GM21367 (cell line): ENCODE data around the gene SLC35E1.
"Not testable (repeated sequence)": the region's sequence is repeated elsewhere in the genome, so short reads cannot be mapped to it uniquely, and the experiment has no call there.

Source experiments
- ATAC-seq: cut with Tn5 transposase; IDR thresholded peaks from one replicate; pipeline ENCODE4 v1.9.1; 2021; ENCODE audit not compliant: unreplicated experiment

Gene SLC35E1

DNA sequence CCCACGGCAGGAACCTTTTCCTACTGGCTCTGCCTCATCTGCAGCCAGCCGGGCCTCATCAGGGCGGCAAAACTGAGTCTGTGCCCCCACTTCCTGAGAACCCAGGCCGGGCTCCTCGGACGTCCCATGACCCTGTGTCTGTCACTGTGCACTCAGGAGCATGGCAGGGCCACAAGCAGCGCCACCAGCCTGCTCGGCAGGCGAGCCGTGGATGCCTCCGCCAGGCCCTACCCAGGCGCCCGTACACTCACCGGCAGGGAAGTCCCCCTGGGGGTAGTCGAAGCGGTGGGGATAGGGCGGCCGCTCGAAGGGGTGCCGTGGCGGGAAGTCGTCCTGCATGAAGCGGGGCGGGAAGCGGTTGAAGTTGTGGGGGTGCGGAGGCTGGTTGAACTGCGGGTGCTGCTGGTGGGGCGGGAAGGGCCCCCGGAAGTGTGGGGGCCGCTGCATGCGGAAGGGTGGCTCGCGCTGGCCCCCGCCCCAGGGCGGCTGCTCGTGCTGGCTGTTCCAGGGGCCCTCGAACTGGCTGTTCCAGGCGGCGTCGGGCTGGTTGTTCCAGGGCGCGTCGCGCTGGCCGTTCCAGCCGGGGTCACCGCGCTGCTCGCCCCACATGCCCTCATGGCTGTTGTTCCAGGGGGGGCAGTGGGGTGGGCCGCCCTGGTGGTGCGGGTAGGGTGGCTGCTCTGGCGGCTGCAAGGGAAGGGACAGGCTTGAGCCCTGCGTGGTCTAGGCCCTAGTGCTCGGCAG lies 47.1 kb downstream of the SLC35E1 start:
- ATAC-seq = no peak

GRCh38 chr19:16522559-16523377 lies 49.4 kb downstream of the SLC35E1 start:
- ATAC-seq = no peak

DNA sequence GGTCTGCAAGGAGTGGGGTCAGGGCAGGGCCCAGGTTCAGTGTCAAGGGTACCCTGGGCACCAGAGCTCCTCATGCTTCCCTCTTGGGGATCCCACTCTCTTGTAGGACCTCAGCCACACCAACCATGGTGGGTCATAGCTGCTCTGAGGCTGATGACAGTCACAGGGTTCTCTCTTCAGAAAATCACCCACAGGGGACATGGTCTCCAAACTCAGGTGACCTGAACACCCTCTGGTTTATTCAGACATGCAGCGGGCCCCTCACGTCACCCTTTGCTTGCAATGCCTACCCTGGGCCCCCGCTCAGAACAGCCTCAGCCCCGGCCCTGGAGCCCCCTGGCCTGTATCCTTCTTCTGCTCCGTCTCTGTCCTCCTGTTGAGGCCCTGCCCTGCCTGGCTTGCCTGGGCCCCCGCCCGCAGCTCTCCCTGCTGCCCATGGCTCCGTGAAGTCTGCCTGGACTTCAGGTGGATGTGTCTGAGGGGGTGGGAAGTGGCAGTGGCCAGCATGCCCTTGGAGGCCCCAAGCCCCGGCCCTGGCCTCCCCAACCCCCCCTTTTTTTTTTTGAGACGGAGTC lies 50.4 kb downstream of the SLC35E1 start:
- no peak for ATAC-seq

GRCh38 chr19:16520986-16521624 lies 51.1 kb downstream of the SLC35E1 start:
- ATAC-seq = no peak

DNA sequence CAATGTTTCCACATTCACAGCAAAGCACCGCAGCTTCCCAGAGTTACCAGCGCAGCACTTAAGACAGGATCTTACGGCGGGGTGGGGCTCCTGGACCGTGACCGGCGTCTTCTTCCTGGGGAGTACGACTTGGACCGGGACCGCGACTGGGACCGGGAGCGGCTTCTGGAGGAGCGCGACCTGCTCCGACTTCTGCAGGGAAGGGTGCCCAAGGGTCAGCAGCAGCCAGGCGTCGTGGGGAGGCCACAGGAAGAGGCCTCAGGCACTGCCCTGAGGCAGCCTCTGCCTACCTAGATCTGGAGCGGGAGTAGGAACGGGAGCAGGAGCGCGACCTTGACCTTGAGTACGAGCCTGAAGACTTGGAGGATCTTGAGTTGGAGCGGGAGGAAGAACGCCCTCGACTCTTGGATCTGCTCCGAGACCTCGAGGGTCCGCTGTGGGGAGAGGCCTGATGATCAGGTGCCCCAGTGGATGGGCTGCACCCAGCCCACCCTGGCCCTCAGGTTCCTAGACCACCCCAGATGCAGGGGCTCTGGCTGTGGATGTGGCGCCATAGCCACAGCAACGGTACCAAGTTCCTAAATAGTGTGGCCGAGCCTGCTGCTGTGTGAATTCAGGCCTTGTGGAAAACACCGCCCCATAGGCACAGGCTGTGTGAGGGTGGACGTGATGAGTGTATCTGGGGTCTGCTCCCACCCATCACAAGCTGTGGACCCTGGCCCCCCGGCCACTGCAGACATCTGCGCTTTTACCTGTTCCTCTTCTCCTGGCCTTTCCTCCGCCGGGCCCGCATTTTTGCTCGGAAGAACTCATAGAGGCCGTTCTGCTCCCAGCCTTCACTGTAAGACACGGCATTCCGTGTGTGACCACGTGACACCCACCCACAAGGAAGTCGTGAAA lies 51.9 kb downstream of the SLC35E1 start:
- ATAC-seq = no peak

DNA sequence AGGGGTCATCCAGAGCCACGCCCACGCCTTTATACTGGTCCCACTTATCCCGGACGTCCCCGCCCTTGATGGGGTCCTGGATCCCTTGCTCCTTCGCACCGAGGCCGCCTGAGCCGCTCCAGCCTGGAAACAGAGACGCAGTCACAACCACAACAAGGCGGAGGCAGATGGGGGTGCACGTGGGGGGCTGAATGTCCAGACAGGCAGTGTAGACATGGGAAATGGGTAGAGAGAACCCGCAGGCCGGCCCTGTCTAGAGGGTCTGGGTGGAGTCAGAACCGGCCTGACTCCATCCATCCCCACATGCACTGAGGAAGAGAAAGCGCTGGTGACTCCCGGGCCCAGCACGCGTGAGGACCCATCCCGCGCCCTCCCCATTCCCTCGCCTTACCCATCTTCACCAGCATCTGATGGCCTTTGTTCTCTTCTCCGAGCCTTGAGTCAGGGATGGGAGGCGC lies 53.0 kb downstream of the SLC35E1 start:
- no peak for ATAC-seq

DNA sequence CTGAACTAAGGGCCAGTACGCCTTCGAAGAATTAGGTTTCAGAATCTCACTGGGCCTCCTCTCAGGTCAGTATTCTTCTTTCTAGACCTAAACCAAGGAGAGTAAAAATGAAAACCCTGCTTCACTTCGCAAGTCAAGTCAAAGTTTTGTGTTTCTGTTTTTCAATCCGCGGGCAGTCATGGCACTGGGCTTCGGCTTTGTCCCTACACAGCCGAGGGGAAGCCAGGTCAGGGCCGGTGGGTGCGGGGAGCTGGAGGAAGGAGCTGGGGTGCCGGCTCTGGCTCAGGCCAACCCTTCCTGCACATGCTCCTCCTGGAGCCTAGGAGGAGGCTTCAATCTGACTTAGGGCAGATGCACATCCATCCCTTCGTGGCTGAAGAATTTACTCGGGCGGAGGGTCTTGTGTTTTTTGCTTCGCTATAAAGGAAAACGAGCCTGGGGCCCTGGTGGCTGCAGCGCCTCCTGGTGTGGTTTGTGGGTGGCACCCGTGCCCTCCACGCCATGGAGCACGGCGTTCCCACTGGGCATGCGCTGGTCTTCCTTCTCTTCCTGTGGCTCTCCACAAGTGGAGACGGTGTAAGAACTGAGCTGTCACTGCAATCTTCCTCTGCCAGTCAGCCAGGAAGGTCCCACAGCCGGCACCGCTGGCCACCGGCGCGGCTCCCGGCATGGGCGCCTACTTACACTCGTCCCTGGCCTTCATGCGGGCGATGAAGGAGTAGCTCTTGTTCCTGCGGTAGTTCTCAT lies 53.6 kb downstream of the SLC35E1 start:
- no peak for ATAC-seq

DNA sequence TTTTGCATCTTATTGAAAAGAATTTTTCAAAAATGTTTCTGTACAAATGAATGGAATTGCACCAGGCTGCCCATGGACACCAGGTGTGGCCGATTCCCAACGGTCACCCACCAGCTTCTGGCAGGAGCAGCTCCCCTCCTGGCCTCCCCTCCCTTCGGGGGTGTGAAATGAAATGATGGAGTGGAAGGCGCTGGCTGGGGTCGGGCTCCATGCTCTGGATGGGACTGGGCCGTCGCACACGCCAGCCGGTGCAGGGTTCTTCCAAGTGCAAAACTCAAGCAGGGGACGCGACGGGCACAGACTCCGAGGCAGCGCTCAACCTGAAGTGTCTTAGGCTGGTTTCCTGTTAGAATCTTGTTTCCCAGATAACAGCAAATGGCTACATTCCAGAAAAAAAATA lies 54.2 kb downstream of the SLC35E1 start:
- ATAC-seq = no peak

GRCh38 chr19:16516923-16517610 lies 55.1 kb downstream of the SLC35E1 start:
- no peak for ATAC-seq

DNA sequence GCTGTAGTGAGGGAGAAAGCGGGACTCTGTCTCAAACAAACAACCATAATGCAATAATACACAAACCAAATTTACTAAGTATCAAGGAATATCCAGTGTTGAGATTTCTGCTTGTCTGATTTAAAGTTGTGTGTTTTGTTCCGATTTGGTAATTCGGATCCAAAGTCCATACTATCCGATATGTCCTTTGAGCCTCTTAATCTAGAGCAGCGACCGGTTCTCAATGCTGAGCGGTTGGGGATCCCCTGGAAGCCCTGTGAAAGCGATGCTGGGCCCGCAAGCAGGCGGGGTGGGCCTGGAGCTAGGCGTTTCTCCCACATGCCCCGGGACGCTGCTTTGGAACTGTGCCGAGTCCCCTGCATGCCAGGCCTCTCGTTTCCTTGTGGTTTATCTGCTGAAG lies 55.8 kb downstream of the SLC35E1 start:
- ATAC-seq = no peak

- no peak for ATAC-seq
Measured at GRCh38 chr19:16514383-16515019, 57.7 kb downstream of the SLC35E1 start.

- ATAC-seq = not testable (repeated sequence)
Measured at GRCh38 chr19:16512611-16513010, 59.6 kb downstream of the SLC35E1 start.

- ATAC-seq = no peak
Measured at GRCh38 chr19:16509141-16510061, 62.8 kb downstream of the SLC35E1 start.

- ATAC-seq = no peak
Measured at GRCh38 chr19:16508546-16508945, 63.7 kb downstream of the SLC35E1 start.

DNA sequence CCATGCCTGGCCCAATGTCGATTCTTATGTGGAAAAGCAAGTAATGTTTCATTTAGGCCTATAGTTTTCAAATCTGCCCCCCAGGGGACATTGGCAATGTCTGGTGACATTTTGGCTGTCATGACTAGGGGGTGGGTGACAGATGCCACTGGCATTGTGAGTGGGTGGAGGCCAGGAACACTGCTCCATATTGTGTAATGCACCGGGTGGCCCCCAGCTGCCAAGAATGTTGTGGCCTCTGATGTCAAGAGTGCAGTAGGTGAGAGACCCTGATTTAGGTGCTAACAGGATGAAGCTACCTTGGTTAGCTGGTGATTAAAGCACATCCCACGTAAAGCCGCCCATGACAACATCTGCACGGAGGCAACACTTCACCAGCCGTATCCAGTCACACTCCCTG lies 65.3 kb downstream of the SLC35E1 start:
- no peak for ATAC-seq

DNA sequence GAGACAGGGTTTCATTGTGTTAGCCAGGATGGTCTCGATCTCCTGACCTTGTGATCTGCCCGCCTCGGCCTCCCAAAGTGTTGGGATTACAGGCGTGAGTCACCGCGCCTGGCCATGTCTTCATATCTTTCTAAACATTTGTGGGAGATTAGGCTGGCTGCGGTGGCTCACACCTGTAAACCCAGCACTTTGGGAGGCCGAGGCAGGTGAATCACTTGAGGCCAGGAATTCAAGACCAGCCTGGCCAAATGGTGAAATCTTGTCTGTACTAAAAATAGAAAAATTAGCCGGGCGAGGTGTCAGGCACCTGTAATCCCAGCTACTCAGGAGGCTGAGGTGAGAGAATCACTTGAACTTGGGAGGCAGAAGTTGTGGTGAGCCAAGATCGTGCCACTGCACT lies 66.1 kb downstream of the SLC35E1 start:
- ATAC-seq = not testable (repeated sequence)

GRCh38 chr19:16504271-16504670 lies 67.9 kb downstream of the SLC35E1 start:
- no peak for ATAC-seq
